HG02943 (cell line): ENCODE measurements around the gene CDC14B.

Source experiments
- ATAC-seq: cut with Tn5 transposase; IDR thresholded peaks from one replicate; pipeline ENCODE4 v1.9.1; 2021; ENCODE audit warnings: mild to moderate bottlenecking, low read depth, moderate library complexity; ENCODE audit not compliant: unreplicated experiment

The CDC14B gene

GRCh38 chr9:96457266-96457665 is 162.4 kb downstream of the CDC14B start:
- no peak for ATAC-seq

GRCh38 chr9:96453625-96454024 is 166.0 kb downstream of the CDC14B start:
- no peak for ATAC-seq

DNA sequence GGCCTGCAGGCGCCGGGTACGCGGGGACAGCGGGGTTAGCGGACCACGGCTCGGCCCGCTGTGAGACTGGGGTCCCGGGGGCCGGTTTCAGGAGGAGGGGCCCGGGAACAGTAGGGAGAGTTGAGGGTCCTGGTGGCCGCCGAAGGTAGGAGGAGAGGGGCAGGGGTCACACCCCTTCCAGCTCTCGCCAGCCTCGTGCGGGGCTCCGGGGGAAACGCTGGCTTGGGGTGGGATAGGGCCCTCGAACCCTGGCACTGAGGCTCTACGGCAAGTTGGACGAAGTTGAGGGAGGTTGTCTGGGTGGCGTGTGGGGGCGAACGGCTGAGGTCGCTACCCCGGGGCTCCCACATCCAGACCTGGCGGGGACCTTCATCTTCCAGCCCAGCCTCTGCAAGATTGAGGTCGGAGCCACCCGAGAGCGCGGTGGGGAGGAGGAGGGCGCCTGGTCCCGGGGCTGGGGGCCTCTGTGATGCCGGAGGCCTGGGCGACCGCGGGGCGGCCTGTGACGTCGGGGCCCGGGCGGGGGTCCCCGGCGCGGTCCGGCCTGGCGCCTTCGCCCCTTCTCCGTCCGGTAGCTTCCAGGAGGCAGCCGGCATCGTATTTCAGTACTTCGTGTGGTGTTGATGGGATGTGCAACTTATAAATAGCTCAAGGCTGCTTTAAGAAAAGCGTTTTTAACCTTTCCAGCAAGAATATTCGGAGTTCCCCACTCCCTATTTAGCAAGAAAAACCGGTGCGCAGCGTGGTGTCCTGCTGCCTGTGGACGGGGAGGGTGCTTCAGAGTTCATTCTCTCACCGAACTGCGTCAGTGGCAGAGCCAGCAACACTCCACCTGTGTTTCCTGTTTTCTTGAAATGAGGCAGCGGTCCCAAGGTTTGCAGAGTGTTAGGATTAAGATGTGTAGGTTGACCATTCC is 168.8 kb downstream of the CDC14B start:
- ATAC-seq = no peak
